Pancreas (tissue), 10 donors: ENCODE results near the gene EEF2K. TPM values are rescaled to one million over a fixed set of nuclear protein-coding genes. Genes with fewer than 3 reads are reported as not detected.
A peak's percentile ranks its signal among the peaks of the same experiment; 100 is the strongest.
"Not testable (repeated sequence)": the region's sequence is repeated elsewhere in the genome, so short reads cannot be mapped to it uniquely, and the experiment has no call there.

Experiments
- ATAC-seq, 4 donors: fragments of 200-7000 bp; cut with Tn5 transposase; one replicate each; pipeline versions ENCODE4 v1.8.0 to v1.9.1; 2020; ENCODE audit warnings: mild to moderate bottlenecking in 4 of 4, moderate library complexity in 4 of 4
- DNase-seq, 6 donors: peaks; one replicate each; pipeline ENCODE4 v3.0.0-alpha.2; 2020
- FAIRE-seq: peaks from 2 replicates; lab custom pipeline; 2012; peaks lifted over from hg19 to GRCh38; lab: Jason Lieb, UNC
- H3K27ac ChIP-seq, 4 donors: fragments of 200-600 bp; sonication (generic); 1 replicate in 3 of 4; 2 replicates in 1 of 4; pipeline versions ENCODE4 v1.5.0 to v1.8.0; 2020
- H3K27me3 ChIP-seq, 4 donors: fragments of 200-600 bp; one replicate each; pipeline ENCODE4 v1.8.0; 2021
- H3K36me3 ChIP-seq, 3 donors: fragments of 200-600 bp; sonication (generic) in 1 of 3; one replicate each; pipeline versions ENCODE4 v1.5.0 to v1.8.0; 2020 to 2021
- H3K4me1 ChIP-seq, 3 donors: fragments of 200-600 bp; one replicate each; pipeline ENCODE4 v1.8.0; 2021
- H3K4me3 ChIP-seq, 4 donors: fragments of 200-600 bp; sonication (generic) in 2 of 4; one replicate each; pipeline versions ENCODE4 v1.5.0 to v1.8.0; 2020 to 2021
- H3K9me3 ChIP-seq, 4 donors: fragments of 200-600 bp; one replicate each; pipeline ENCODE4 v1.8.0; 2021
- CTCF ChIP-seq, 4 donors: fragments of 200-600 bp; sonication (generic) in 3 of 4; IDR thresholded peaks; one replicate each; pipeline versions ENCODE4 v1.5.0 to v1.8.0; 2021; ENCODE audit warnings: antibody characterized with exemption in 4 of 4
- WGBS, 2 donors: extraction: QIAGEN DNeasy Blood & Tissue Kit; methylation state at CpG; one replicate each; pipeline ENCODE4 v1.1.7; 2013; 5-methylcytosine and 5-hydroxymethylcytosine counted together
- intact Hi-C, 3 donors: fragments of 100-400 bp; cut with DNase I; formaldehyde crosslinking; loops; one replicate each; pipeline versions ENCODE4 v1.11.1 to v1.14.2; 2022
- polyA plus RNA-seq, 2 donors: library from polyadenylated mRNA; stranded (reverse); fragments of 200-250 nt; gene quantifications; one replicate each; pipeline ENCODE4 v1.2.3, GENCODE V29; 2013
- total RNA-seq, 6 donors: library from RNA; stranded (reverse); fragmentation: NEBNext Ultra II Directional in 4 of 6; extraction: Animal tissue kit (Norgen Biotek cat#: 25700) in 4 of 6; gene quantifications; one replicate each; pipeline versions ENCODE4 v1.2.1 to v1.2.4, GENCODE V29; 2021 to 2023
- donor health status: healthy with polysubstance abuse.
- donor health status: DM: no; HTN: no; CAD: no; lungs with moderate emphysema.
- donor health status: DM: no; HTN: no; CAD: no.
- donor health status: control.
- donor health status: control.
- donor health status: Bipolar disorder and iron deficiency.
- donor health status: DM: yes; HTN: yes; CAD: no.
- donor health status: DM: no; HTN: no; CAD: no.
- donor health status: DM: no; HTN: no; CAD: no.
- donor health status: DM: yes; HTN: yes; CAD: no.

EEF2K gene
- total and polyA plus RNA-seq, 8 donors = 6.1 to 21.1 (median 16.5) TPM

- no peak for TF ChIP-seq CTCF (IDR thresholded peaks at IDR 0.05)
- H3K27ac ChIP-seq = no peak overlapping the region
- no peak overlapping the region for H3K4me3 ChIP-seq
- FAIRE-seq (no peak), DNase-seq (no peak), ATAC-seq (no peak)
- peaks cover 0 to 15% (median 9%) of the 10 kb centered on the region in 3 donors for H3K4me1 ChIP-seq
- intact Hi-C loops = loop anchor here in 1 of 3 donors (10.0 kb wide), 1 partner anchor 70 kb away; no protein-coding TSS in a partner anchor
- H3K9me3 ChIP-seq = no peaks in the 10 kb centered on the region
- WGBS, 2 donors = 93 to 97% methylated on average over 2 of the region's 2 CpGs
- no peaks in the 10 kb centered on the region for H3K27me3 ChIP-seq
- peaks cover 0 to 8% (median 0%) of the 10 kb centered on the region in 3 donors for H3K36me3 ChIP-seq
These were observed 8.3 kb downstream of the EEF2K start for GRCh38 chr16:22214402-22214801.

- DNase-seq (no peak), ATAC-seq (no peak), FAIRE-seq (no peak)
- Histone ChIP-seq H3K9me3 (no peaks in the 10 kb centered on the region), H3K4me1 (peaks cover 0 to 11% (median 8%) of the 10 kb centered on the region in 3 donors), H3K4me3 (no peak overlapping the region), H3K27ac (no peak overlapping the region), H3K36me3 (peaks cover 0 to 8% (median 0%) of the 10 kb centered on the region in 3 donors), H3K27me3 (no peaks in the 10 kb centered on the region)
- WGBS, 2 donors = 86 to 90% methylated on average over 3 of the region's 3 CpGs
- intact Hi-C loops = loop anchor here in 1 of 3 donors (10.0 kb wide), 1 partner anchor 70 kb away; no protein-coding TSS in a partner anchor
- no peak for TF ChIP-seq CTCF (IDR thresholded peaks at IDR 0.05)
These were observed 8.8 kb downstream of the EEF2K start for GRCh38 chr16:22214889-22215288.

- H3K27me3 ChIP-seq = no peaks in the 10 kb centered on the region
- peaks cover 0 to 8% (median 0%) of the 10 kb centered on the region in 3 donors for H3K36me3 ChIP-seq
- no peak for FAIRE-seq
- intact Hi-C loops = loop anchor here in 1 of 3 donors (10.0 kb wide), 1 partner anchor 68 kb away; no protein-coding TSS in a partner anchor
- H3K4me3 ChIP-seq = no peak overlapping the region
- H3K9me3 ChIP-seq = no peaks in the 10 kb centered on the region
- H3K4me1 ChIP-seq = peaks cover 0 to 11% (median 8%) of the 10 kb centered on the region in 3 donors
- 41 to 45% methylated on average over 9 of the region's 9 CpGs for WGBS, 2 donors
- ATAC-seq = peak; percentile 52 to 67 (median 62)
- H3K27ac ChIP-seq = no peak overlapping the region
- TF ChIP-seq CTCF (IDR thresholded peaks at IDR 0.05) = no peak
- DNase-seq = no peak
These were observed 10.2 kb downstream of the EEF2K start for GRCh38 chr16:22216191-22216831.

- H3K27ac ChIP-seq, ATAC-seq, DNase-seq, H3K4me3 ChIP-seq, FAIRE-seq, H3K27me3 ChIP-seq, H3K36me3 ChIP-seq, H3K9me3 ChIP-seq: not testable (repeated sequence)
- 87 to 89% methylated on average over 7 of the region's 7 CpGs for WGBS, 2 donors
- peaks cover 0 to 11% (median 8%) of the 10 kb centered on the region in 3 donors for H3K4me1 ChIP-seq
- intact Hi-C loops = loop anchor here in 1 of 3 donors (10.0 kb wide), 1 partner anchor 68 kb away; no protein-coding TSS in a partner anchor
These were observed 10.8 kb downstream of the EEF2K start for GRCh38 chr16:22216832-22217225.

GRCh38 chr16:22217890-22218730 is 12.0 kb downstream of the EEF2K start:
- Histone ChIP-seq H3K9me3 (no peaks in the 10 kb centered on the region), H3K36me3 (peaks cover 0 to 3% (median 0%) of the 10 kb centered on the region in 3 donors), H3K27me3 (no peaks in the 10 kb centered on the region), H3K4me3 (no peak overlapping the region), H3K4me1 (peaks cover 0 to 11% (median 8%) of the 10 kb centered on the region in 3 donors), H3K27ac (no peak overlapping the region)
- ATAC-seq (peak in 1 of 4 donors; percentile 34), FAIRE-seq (no peak), DNase-seq (no peak)
- no peak for TF ChIP-seq CTCF (IDR thresholded peaks at IDR 0.05)
- intact Hi-C loops = loop anchor here in 1 of 3 donors (10.0 kb wide), 1 partner anchor 67 kb away; no protein-coding TSS in a partner anchor
- WGBS, 2 donors = 86% methylated on average over 18 of the region's 18 CpGs
